ENCODE measurements around the gene TBKBP1. TPM values are rescaled to one million over a fixed set of nuclear protein-coding genes. Genes with fewer than 3 reads are reported as not detected.

The TBKBP1 gene
- total RNA-seq, 1 experiment from 2014 or later: 5.5 TPM

GRCh38 chr17:47760409-47761140 lies 66.6 kb downstream of the TBKBP1 start:
- no peak for DNase-seq (ENCODE audit: low spot score)

Other genes starting within 250 kb of the TBKBP1 start
- gene NPEPPS, start 163.1 kb upstream of the TBKBP1 start, total RNA-seq (2014; rRNA removed; shearing (Covaris generic)): 45.7 and 50.3 TPM in 2 replicates
- gene KPNB1, start 44.2 kb upstream of the TBKBP1 start, total RNA-seq (2014; rRNA removed; shearing (Covaris generic)): 360 and 467 TPM in 2 replicates
- not detected in 2 replicates for gene TBX21, start 39.1 kb downstream of the TBKBP1 start, total RNA-seq (2014; rRNA removed; shearing (Covaris generic))
- gene OSBPL7, start 127.6 kb downstream of the TBKBP1 start, total RNA-seq (2014; rRNA removed; shearing (Covaris generic)): 8.2 and 19.1 TPM in 2 replicates
- 41.9 and 58.5 TPM in 2 replicates for gene MRPL10, start 137.4 kb downstream of the TBKBP1 start, total RNA-seq (2014; rRNA removed; shearing (Covaris generic))
- 0.62 and 1.6 TPM in 2 replicates for gene LRRC46, start 137.5 kb downstream of the TBKBP1 start, total RNA-seq (2014; rRNA removed; shearing (Covaris generic))
- gene SCRN2, start 147.1 kb downstream of the TBKBP1 start, total RNA-seq (2014; rRNA removed; shearing (Covaris generic)): 56.8 and 65.4 TPM in 2 replicates
- gene SP6, start 157.0 kb downstream of the TBKBP1 start, total RNA-seq (2014; rRNA removed; shearing (Covaris generic)): 0.19 and 0.46 TPM in 2 replicates
- 1.2 and 2.5 TPM in 2 replicates for gene SP2, start 202.1 kb downstream of the TBKBP1 start, total RNA-seq (2014; rRNA removed; shearing (Covaris generic))
- gene PNPO, start 247.4 kb downstream of the TBKBP1 start, total RNA-seq (2014; rRNA removed; shearing (Covaris generic)): 59.4 and 61.9 TPM in 2 replicates

Measured in A172 (cell line).